ENCODE measurements around the gene C3orf49.

Gene C3orf49

DNA sequence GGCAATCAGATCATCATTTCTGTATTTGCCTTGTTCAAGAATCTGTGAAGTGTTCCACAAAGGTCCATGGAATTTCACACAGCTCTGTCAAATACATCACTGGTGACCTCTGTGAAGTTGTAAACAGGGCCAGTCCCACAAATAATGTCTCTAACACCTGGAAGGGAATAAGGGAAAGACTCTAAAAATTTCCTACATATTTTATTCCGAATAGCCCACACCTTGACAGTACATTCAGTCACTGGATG lies at the start of gene C3orf49:
Gene C3orf49, plus strand, starts transcription at position 149 of the 248 bp plus-strand sequence. CDS start 173 bp downstream, outside the sequence.
- no peak for DNase-seq

DNA sequence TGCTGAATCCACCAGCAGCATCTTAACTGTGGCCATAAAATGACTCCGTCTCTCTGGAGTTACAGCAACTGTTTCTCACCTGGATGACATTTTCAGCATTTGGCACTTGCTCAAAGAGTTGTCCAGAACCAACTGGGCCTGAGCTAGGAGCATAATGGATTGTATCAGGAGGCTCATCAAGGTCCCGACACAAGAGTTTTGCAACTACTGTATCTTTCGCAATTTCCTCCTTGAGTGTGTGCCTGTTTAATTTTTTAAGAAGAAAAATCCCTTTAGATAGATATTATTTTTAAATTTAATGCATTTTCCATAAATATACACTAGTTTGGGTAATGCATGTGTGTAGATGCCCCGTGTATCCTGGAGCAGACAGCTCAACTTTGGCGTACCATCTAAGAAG lies 44.3 kb upstream of the C3orf49 start:
- DNase-seq = no peak

DNA sequence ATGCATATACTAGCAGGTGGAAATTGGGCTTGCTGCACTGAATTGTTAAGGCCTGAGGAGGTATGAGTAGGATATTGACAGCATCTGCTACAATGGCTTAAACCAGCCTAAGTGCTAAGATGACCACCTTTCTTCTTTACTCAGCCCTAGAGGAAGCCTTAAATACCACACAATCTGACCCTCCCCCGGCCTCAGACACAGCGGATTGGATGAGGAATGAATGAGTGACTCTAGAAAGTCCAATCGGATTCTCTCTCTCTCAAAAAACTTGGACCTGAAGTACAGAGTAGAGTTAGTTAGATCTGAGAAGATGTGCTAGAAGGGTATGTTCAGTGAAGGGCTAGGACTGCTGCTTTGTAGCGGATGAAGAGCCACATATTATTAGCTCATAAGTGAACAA lies 39.9 kb upstream of the C3orf49 start:
- DNase-seq = no peak

DNA sequence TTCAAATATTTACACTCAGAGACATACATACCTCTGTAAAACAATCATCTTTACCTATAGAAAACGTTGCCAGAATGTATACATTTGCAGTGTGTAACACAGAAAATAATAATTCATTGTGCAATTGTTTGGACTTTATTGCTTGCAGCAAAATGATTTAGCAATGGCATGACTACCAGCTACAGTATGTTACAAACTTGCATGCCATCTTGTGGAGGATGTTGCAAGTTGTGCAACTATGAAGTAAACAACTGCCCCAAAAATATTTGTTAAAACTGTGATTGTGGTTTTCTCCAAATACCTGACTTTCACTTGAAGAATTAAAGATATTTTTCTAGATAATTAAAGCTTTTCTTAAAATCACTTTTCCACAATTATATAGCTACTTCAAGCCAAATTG lies 27.1 kb upstream of the C3orf49 start:
- no peak for DNase-seq

GRCh38 chr3:63795438-63795837 lies 23.7 kb upstream of the C3orf49 start:
- no peak for DNase-seq

- DNase-seq = no peak
These were observed 20.6 kb upstream of the C3orf49 start for GRCh38 chr3:63798544-63798943.

GRCh38 chr3:63798949-63799348 lies 20.1 kb upstream of the C3orf49 start:
- no peak for DNase-seq

GRCh38 chr3:63800097-63800496 lies 19.0 kb upstream of the C3orf49 start:
- no peak for DNase-seq

GRCh38 chr3:63803911-63804310 lies 15.2 kb upstream of the C3orf49 start:
- DNase-seq = no peak

GRCh38 chr3:63807961-63808565 lies 11.0 kb upstream of the C3orf49 start:
- DNase-seq = no peak

DNA sequence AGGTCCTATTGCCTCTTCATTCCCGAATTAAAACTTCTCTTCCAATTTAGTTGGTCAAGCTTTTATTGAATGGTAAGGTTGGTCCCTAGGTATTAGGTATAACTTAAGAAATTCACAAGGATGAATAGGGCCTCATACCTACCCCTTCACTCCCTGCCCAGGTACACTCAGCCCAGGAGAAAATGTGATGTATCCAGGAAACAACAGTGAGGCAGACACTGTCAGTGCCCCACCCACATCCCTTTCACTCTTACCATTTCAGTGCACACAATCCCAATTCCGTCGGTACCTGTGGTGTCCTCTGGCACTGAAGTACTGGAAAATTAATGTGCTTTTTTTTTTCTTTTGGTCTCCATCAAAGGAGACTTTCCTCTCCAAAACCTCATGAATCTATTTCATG lies 10.5 kb upstream of the C3orf49 start:
- DNase-seq = no peak

DNA sequence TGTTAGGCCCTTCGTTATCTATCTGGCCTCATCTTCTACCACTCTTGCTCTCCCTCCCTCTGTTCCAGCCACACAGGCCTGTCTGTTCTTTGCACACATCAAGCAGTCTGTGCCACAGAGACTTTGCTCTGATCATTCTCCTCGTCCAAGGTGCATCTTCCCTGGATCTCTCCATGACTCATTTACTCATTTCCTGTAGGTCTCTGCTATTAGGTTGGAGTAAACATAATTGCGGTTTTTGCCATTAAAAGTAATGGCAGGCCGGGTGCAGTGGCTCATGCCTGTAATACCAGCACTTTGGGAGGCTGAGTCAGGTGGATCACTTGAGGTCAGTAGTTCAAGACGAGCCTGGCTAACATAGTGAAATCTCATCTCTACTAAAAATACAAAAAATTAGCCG lies 9.5 kb upstream of the C3orf49 start:
- DNase-seq = no peak

- no peak for DNase-seq
These were observed 4.9 kb upstream of the C3orf49 start for GRCh38 chr3:63814237-63814636.

DNA sequence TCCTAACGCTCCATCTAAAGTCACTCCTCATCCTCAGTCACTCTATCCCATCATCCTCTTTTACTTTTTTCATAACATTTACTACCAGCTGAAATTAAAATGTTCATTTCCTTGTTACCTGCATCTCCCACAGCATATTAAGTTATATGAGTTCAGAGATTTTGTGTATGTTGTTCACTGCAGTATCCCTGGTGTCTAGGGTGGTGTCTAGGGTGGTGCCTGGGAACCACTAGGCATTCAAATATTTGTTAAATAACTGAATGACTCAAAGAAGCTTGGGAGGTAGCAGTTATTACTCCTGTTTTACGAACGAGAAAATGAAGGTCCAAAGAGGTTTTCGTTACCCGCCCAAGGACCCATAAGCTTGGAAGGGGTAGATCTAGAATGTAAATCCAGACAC lies 1.9 kb upstream of the C3orf49 start:
- DNase-seq = no peak

- DNase-seq = peak; percentile 49
These were observed 583 bp upstream of the C3orf49 start for GRCh38 chr3:63818282-63819150.

DNA sequence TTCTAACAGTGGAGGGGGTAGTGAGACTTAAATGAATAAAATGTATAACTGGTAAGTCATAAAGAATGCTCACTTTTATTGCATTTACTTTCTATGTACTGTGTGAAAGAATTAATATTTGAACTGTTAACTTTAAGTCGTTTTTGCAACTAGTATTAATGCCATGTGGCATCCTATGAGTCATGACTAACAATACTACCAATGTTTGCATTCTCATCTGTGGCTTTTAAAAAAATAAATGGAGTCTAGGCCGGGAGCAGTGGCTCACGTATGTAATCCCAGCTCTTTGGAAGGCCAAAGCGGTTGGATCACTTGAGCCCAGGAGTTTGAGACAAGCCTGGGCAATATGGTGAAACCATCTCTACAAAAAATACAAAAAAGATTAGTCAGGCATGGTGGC lies 5.2 kb downstream of the C3orf49 start:
- no peak for DNase-seq

DNA sequence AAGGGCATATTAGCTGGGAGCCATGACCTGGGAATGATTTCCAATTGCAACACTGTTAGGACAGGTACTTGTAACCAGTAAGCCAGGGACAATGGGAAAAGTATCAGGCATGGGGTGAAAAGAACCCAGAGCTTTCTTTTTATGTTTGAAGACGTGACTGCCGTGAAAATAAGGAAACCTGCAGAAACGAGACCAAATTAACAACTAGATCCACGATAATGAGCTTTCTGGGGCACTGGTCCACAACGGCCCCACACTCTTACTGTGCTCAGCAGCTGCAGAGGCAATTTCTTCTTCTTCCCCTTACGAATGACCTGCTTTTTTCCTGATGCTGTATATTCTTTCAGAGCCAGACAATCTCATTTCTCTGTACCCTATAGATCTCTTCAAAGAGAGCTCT lies 11.4 kb downstream of the C3orf49 start:
- no peak for DNase-seq

- no peak for DNase-seq
These were observed 13.3 kb downstream of the C3orf49 start for GRCh38 chr3:63832395-63832794.

GRCh38 chr3:63841704-63842103 lies 22.6 kb downstream of the C3orf49 start:
- no peak for DNase-seq

GRCh38 chr3:63842127-63842526 lies 23.0 kb downstream of the C3orf49 start:
- no peak for DNase-seq

DNA sequence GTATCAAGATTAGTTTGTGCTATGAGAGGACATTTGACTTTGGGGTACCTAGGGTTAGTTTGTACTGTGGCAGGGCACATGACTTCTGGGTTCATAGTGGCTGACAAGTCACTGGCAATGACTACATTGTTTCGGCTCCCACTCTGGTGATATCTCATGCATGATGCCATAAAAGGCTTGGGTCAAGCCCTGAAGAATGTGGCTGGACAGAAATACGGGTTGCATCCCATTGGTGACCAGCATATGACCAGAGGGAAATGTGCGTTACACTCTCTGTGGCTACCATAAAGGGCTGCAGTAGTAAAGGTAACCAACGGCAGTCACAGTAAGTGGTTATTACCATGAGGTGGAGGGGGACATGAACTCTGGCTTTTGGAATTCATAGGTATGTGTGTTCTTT lies 26.1 kb downstream of the C3orf49 start:
- no peak for DNase-seq

GRCh38 chr3:63847718-63848450 lies 28.8 kb downstream of the C3orf49 start:
- no peak for DNase-seq

DNA sequence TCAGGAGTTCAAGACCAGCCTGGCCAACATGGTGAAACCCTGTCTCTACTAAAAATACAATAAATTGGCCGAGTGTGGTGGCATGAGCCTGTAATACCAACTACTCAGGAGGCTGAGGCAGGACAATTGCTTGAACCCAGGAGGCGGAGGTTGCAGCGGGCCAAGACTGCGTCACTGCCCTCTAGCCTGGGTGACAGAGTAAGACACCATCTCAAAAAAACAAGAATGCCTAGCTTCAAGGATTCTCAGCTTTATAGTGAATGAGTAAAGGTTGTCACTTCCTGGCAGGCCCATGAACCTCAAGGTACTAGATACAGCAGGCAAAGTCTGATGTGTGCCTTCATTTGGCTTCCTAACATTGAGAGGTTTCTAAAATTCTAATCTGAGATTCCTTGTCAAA lies 30.1 kb downstream of the C3orf49 start:
- DNase-seq = no peak

GRCh38 chr3:63851287-63851686 lies 32.2 kb downstream of the C3orf49 start:
- DNase-seq = no peak

Measured in stimulated activated CD4-positive, alpha-beta T cell treated with anti-CD3 and anti-CD28 coated beads, Interleukin-4, amount 100 ng/mL, for 1 hour (primary cell).